CD4-positive, alpha-beta T cell treated with Interferon alpha-2 for 1 hour (primary cell): Measurements from ENCODE around the gene POMT2.

Experiments
- DNase-seq, 2 donors: peaks; one replicate each; pipeline ENCODE4 v3.0.0-alpha.2; 2020 to 2022

Gene POMT2

DNA sequence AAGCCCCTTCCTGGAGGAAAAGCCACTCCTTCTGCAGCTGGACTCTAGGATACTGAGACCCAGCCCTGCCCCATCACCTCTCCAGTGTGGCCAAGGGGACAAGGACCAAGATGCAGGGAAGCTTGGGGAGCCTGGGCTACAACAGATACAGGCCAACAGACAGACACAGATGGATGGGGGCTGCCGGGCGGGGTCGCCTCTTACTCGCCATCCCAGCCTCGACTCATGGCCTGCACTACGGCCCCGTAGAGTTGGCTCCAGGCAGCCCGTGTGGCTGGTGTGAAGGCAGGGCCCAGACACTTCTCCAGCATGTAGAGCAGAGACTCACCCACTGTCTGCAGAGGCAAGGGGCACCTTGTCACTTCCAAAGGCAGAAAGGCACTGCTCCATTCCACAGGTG lies 54.3 kb downstream of the POMT2 start:
- DNase-seq = no peak

DNA sequence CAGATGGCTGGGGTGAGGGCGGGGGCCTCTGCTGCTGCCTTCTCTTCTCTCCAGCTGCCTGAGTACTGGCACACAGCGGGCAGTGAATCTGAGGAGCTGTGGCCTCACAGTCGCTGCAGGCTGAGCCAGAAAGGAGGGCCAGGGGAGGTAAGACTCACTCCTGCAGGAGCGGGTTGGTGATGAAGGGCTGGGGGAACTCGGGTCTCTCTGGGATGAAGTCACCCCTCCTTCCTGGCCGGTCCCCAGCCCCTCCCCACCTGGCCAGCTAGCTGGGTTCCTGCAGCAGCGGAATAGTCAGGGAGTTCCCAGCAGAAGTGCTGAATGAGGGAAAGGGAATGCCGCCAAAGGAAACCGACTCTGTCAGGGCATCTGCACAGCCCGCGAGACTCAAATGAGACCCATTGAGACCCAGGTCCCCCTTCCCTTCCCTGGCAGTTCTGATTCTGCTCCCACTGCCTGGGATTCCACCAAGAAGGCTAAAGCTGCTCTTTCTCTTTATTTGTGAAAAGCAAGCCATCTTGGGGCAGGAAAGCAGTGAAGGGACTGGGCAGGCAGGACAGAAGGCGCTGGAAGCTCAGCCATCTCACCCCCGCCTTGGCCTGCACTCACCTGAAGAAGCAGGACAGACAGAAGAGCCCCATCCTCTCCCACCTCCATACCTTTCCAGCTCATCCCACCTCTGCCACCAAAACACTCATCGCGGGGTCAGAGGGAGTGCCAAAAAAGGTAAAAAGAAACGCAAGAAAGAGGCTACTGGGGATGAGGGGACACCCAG lies 54.9 kb downstream of the POMT2 start:
- no peak for DNase-seq

GRCh38 chr14:77265187-77265515 lies 55.5 kb downstream of the POMT2 start:
- DNase-seq = no peak

GRCh38 chr14:77264466-77265186 lies 56.1 kb downstream of the POMT2 start:
- no peak for DNase-seq

DNA sequence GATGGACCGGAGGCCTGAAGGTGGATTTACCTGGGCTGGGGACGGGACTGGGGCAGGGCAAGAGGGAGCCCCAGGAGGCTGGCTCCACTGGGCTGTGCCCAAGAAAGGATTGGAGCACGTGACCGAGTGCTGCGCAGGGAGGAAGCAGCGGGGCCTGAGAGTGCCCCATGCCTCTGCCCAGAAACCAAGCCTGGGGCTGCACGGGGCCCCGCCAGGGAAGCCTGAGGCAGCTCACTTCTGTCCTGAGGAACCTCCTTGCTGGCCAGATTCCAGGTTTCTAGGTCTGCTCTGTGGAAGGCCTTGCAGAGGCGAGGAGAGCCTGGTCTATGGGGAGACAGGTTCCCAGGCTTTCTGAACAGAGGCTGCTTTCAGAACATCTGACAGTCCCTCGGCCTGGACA lies 60.1 kb downstream of the POMT2 start:
- no peak for DNase-seq

DNA sequence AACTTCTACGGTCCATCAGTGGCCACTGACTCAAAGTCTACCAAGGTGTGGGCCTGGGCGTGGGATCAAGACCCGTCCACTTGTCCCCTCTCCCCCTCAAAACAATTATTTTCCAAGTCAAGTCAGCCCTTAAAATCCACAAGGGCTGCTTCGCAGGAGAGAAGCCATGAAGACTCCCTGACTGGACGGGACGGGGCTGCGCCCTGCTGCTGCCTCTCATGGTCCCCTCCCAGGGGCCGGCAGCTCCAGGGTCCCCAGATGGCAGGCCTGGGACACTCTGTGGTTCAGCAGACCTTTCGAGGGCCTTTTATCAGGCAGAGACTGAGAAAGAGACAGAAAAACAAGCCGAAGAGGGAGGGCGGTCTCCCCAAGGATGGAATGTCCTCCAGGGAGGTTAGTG lies 60.5 kb downstream of the POMT2 start:
- no peak for DNase-seq

- no peak for DNase-seq
Observed at GRCh38 chr14:77259025-77259715, 61.5 kb downstream of the POMT2 start.

GRCh38 chr14:77258566-77258965 lies 62.1 kb downstream of the POMT2 start:
- DNase-seq = no peak

DNA sequence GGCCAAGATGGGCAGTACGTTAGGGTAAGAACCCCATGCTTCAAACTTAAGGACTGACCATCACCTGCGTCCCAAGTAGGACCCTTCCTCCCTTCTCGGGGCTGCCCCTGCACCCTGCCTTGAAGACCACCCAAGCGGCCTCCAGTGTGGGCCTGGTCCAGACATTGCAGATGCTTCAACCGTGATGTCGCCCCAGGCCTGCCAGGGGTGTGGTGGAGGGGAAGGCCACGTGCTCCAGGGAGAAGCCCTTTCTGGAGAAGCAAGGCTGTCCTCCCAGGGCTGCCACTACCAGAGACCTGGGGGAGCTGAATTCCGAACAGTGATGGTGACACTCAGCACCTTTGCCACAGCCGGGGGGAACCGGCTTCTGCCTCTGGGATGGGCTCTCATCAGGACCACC lies 63.0 kb downstream of the POMT2 start:
- no peak for DNase-seq

DNA sequence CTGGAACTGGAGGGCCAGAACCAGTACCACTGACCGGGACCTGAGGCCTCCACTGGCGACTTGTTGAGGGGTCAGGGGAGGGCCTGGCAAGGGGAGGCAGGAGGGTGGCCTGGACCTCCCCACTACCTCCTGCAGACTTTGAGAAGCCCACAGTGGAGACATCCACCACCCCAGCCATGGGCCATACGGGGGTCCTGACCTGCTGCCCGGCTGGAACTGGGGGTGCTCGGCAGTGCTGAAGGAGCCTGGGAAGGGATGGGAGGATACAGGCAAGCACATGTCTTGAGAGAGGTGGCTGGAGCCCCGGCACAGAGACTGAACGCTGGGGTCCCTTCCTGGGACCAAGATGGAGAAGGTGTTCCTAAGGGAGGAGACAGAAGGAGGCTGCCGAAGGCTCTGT lies 64.0 kb downstream of the POMT2 start:
- no peak for DNase-seq

GRCh38 chr14:77253333-77254190 lies 67.1 kb downstream of the POMT2 start:
- DNase-seq = no peak

DNA sequence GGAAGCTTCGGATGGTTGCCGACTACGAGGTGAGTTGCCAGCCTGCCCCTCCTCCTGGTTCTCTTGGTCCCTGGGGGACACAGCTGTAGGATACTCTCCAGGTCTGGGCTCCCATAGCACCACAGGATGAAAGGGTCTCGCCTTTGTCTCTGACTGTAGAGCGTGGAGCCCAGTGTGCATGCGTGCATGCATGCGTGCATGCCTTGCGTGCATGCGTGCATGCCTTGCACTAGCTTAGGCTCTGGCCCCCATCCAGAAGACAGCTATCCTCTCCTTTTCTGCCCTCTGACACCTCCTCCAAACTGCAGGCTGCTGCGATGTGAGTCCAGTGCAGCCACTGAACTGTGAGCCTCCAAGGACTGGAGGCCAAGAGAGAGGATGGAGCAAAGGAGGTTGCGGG lies 68.8 kb downstream of the POMT2 start:
- no peak for DNase-seq

- no peak for DNase-seq
Observed at GRCh38 chr14:77250927-77251326, 69.8 kb downstream of the POMT2 start.

- no peak for DNase-seq
Observed at GRCh38 chr14:77249286-77249685, 71.4 kb downstream of the POMT2 start.

GRCh38 chr14:77248666-77249065 lies 72.0 kb downstream of the POMT2 start:
- DNase-seq = no peak

GRCh38 chr14:77246784-77247183 lies 73.9 kb downstream of the POMT2 start:
- DNase-seq = no peak

DNA sequence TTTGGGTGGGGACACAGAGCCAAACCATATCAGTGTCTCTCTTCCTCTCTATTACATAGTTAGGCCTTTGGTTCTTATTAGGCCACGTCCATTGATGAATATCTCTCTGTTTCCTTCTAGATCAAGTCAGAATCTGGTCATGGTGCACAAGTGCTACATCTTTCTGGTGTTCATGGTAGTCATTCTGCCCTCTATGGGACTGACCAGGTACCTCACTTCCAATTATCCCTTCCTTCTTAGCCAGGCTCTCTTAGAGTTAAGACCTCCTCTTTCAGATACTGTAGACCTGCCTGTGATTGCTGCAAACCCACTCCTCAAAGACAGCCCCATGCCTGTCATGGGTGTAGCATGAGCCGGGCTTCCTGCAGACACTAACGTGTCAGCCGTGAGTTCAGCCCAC lies 74.9 kb downstream of the POMT2 start:
- no peak for DNase-seq

DNA sequence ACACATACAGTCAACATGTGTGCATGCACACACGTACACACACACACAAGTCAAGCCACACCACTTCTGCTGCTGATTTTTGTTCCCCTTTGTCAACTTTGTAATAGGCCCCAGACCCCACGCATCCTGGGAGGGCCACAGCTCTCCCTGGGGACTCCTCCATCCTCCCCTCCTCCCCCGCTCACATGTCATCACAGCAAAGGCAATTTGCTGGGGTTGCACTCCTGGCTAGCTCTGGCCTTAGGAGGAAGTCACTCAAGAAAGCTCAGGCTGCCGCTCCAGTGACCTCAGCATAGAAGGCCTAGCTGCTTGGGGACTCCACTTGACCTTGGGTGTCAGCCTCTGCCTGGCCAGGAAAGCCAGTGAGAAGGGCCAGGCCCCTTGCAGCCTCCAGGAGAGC lies 76.8 kb downstream of the POMT2 start:
- peak in 1 of 2 donors; percentile 42 for DNase-seq

- no peak for DNase-seq
Observed at GRCh38 chr14:77242752-77243151, 77.9 kb downstream of the POMT2 start.

DNA sequence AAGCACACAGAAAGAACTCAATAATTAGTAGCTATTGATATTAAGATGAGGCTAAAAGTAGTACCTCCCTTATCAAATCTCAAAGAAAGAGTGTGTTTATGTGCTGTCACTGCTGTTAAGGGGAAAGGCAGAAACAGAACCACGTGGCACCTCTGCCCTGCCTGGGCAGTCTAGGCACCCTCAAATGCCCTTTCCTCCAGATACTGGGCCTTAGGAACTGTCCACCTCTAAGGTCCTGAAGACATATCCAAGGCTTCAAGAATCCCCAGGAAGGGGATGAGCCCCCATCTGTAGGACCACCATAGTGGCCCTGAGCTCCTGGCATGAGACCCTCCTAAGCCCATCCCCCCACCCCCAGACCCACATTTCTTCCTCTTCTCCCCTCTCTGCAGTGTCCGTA lies 78.7 kb downstream of the POMT2 start:
- DNase-seq = no peak

- no peak for DNase-seq
Observed at GRCh38 chr14:77240336-77240915, 80.3 kb downstream of the POMT2 start.

DNA sequence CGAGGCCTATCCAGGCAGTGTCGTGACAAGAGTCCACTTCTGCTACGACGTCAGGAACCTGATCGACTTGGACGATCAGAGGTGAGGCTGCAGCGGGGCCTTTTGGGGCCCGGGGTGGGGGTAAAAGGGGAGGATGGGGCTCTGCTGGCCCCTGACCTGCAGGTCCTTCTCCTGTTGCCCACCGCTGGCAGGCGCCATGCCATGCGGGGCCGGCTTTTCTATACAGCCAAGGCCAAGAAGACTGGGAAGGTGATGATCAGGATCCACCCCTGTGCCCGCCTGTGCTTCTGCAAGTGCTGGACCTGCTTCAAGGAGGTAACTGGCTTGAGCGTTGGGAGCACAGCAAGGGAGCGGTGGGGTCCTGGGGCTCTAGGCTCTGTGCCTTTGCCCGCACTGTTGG lies 81.3 kb downstream of the POMT2 start:
- DNase-seq = no peak

DNA sequence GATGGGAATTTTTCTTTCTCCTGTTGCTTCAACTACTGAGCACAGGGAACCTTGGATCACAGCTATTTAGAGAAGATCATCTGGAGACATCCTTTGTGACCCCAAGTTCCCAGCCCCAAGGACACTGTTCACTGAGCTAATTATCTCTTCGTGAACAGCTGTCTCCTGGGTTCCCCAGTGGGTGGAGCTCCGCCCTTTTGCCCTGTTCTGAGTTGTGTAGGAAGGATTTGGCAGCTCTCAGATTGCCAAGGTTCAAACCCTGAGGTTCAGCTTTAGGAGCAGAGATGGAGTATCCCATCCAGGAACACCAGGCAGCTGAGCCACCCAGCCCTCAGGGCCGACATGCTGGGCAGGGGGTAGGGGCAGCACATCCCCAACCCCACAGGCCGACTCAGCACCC lies 81.7 kb downstream of the POMT2 start:
- DNase-seq = no peak
